ENCODE data around the gene NMRK1.

NMRK1 gene

DNA sequence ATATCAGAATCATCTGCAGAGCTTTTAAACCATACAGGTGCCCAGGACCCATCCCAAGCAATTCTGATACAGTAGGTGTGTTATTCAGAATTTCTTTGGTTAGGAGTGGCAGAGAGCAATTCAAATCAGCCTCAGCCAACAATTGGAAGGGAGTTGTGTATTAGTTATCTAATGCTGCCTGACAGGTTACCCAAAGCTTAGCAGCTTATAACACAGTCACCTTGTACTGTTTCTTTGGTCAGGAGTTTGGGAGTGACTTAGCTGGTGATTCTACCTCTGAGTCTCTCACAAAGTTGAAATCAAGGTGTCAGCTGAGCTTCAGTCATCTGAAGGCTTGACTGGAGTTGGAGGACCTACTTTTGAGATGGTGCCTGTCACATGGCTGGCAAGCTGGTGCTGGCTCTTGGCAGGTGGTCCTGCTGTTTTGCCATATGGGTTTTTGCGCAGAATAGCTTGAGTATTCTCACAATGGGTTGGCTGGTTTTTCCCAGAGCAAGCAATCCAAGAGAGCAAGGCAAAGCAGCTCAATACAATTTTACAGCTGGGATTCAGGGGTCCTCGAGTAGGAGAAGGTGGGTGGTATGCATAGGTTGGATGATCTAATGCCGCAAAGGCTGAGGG is 41.1 kb downstream of the NMRK1 start:
- Histone ChIP-seq H3K27ac (no peak overlapping the region), H3K4me3 (no peak overlapping the region)
- TF ChIP-seq, protein P1, sequence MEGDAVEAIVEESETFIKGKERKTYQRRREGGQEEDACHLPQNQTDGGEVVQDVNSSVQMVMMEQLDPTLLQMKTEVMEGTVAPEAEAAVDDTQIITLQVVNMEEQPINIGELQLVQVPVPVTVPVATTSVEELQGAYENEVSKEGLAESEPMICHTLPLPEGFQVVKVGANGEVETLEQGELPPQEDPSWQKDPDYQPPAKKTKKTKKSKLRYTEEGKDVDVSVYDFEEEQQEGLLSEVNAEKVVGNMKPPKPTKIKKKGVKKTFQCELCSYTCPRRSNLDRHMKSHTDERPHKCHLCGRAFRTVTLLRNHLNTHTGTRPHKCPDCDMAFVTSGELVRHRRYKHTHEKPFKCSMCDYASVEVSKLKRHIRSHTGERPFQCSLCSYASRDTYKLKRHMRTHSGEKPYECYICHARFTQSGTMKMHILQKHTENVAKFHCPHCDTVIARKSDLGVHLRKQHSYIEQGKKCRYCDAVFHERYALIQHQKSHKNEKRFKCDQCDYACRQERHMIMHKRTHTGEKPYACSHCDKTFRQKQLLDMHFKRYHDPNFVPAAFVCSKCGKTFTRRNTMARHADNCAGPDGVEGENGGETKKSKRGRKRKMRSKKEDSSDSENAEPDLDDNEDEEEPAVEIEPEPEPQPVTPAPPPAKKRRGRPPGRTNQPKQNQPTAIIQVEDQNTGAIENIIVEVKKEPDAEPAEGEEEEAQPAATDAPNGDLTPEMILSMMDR (IDR thresholded peaks at IDR 0.05), result no peak
- no peak for DNase-seq (ENCODE audit: low spot score)

DNA sequence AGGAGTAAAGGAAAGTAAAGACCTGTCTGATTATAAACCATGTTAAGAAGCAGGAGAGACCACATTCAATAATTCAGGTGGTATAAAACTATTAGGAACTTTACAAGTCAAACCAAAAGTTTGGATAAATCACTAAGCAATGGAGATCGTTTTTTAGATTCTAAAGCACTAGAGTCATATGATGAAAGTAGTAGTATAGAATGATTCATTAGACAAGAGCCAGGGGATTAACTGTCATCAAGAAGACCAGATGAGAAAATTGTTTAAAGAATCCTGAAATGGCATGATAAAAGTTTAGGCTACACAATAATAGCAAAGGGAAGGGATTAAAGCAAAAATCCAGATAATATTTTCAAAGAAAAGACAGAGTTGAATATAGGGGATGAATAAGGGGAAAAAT is 46.9 kb downstream of the NMRK1 start:
- DNase-seq (ENCODE audit: low spot score), result no peak
- TF ChIP-seq, protein P1 (IDR thresholded peaks at IDR 0.05), result no peak
- no peak overlapping the region for H3K4me3 ChIP-seq
- no peak overlapping the region for H3K27ac ChIP-seq

DNA sequence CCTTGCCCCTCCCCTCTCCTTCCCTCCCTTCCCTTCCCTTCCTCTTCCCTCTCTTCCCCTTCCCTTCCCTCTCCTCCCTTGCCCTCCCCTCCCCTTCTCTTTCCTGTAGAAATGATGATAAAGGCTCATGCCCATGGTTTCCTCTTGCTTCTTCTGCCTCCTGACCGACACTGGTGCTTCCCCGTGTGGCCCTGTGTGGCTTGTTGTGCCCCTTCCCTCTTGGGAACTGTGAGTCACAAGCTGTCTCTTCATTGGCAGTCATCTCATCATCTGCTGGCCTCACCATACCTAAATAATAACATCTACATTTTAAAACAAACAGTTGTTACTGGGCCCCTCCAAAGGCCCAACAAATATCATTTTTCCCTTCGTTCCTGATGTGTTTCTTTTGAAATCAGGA is 48.2 kb downstream of the NMRK1 start:
- TF ChIP-seq, protein P1 (IDR thresholded peaks at IDR 0.05), result no peak
- peak overlapping the region in 1 of 2 donors; percentile 18 for H3K27ac ChIP-seq
- no peak for DNase-seq (ENCODE audit: low spot score)
- no peak overlapping the region for H3K4me3 ChIP-seq

DNA sequence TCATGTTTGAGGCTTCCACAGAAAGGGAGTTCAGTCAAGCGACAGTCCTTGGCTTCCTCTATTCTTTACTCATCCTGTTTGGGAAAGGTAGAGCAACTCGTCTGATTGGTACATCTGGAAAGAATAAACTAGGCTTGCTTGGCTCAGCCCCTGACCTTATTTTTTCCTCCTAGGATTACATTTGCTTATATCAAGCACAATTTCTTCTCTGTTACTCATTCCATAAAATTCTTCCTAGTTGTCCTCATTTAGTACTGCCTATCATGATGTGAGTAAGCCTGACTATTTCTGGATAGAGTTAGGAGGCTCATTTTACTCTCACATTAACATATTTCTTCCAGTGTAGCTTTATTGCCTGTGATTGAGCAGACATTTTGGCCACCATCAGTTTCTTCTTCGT is 48.9 kb downstream of the NMRK1 start:
- TF ChIP-seq, protein P1 (IDR thresholded peaks at IDR 0.05), result no peak
- no peak for DNase-seq (ENCODE audit: low spot score)
- peak overlapping the region in 1 of 2 donors; percentile 18 for H3K27ac ChIP-seq

DNA sequence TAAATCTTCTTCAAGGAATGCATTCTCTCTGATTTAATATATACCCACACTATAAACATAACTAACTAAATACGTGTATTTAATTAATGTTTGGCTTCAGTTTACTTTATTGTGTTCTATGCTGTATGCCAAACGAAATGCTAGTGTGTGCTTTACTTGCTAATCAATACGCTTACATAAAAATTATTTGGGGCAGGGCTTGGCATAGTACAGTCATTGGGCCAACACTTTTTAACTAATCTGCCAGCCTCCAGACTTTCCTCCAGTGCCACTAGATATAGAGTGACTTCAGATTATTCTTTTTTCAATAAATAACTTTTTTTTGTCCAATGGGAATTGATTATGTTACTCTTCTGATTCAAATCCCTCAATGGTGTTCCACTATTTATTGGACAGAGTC is 51.2 kb downstream of the NMRK1 start:
- H3K4me3 ChIP-seq, result no peak overlapping the region
- H3K27ac ChIP-seq, result no peak overlapping the region
- no peak for DNase-seq (ENCODE audit: low spot score)
- TF ChIP-seq, protein P1 (IDR thresholded peaks at IDR 0.05), result no peak

More for the DNA sequence above, 48.9 kb downstream of the NMRK1 start:
- H3K4me3 ChIP-seq, result no peak overlapping the region

DNA sequence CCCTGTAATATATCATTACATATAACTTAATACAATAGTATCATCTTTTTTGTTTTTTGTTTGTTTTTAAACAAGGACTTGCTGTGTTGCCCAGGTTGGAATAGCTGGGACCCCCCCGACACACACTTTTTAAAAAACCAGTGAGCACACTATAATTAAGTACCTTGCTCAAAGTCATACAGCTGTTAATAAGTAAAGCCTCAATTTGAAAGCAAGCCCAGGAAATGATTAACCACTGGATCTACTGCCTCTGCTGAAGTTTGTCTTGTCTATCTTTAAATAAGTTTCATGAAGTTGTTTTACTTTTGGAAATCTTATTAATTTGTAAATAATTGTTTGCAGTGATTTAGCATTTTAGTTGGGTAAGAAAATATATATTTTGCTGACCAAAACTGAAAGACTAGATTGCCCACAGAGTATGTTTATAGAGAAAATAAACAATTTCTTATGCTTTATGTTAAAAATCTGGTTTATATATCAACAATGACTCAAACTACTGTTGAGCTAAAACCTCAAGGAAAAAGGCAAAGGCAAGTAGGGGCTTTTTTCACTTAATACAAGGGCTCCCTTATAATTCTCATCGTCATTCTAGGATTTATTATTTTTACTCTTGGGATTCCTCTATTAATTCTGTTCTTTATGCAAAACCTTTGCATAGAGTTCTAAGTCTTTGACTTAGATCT is 54.0 kb downstream of the NMRK1 start:
- Histone ChIP-seq H3K27ac (no peak overlapping the region), H3K4me3 (no peak overlapping the region)
- TF ChIP-seq, protein P1 (IDR thresholded peaks at IDR 0.05), result no peak
- no peak for DNase-seq (ENCODE audit: low spot score)

All from coronary artery (tissue), 2 donors.